ENCODE results near the gene TARBP1.

TARBP1 gene

DNA sequence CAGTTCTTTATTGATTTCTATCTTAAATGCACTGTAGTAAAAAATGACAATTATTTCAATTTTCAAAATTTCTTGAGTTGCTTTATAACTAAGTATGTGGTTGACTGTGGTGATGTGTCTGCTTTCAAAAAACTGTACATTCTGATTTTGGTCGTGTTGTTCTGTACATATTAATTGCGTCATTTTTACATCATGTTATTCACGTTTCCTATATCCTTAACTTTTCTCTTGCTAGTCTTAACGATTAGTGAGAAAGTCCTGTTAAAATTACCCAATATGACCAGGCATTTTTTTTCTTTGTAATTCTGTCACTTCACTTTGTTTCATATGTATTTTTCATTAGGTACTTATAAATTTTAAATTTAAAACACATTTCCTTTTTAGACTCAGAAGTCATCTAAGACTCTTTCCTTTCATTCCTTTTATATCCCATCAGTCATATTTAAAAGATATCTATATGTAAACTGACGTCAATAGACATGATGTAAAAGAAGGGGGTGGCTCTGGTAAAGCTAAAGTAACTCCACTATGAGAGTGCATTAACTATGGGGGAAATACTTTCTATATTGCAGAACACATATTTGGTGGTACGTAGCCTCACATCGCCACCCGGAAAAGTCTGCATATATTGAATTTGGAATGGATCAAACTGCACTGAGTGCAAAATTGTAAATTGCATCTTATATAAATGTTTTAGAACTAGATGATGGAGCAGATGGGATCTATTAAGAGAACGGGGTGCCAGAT is 106.8 kb downstream of the TARBP1 start:
- Histone ChIP-seq H3K27me3 (ENCODE audit: insufficient read depth, poor library complexity, severe bottlenecking) (no peaks in the 10 kb centered on the region), H3K27ac (replicated peaks) (peak overlapping the region; percentile 98), H3K4me3 (replicated peaks; ENCODE audit: insufficient read depth, low read length) (peak overlapping the region; percentile 66)
- TF ChIP-seq POLR2AphosphoS5 (IDR thresholded peaks at IDR 0.05; ENCODE audit: low read depth): no peak
- TF ChIP-seq, protein P1, sequence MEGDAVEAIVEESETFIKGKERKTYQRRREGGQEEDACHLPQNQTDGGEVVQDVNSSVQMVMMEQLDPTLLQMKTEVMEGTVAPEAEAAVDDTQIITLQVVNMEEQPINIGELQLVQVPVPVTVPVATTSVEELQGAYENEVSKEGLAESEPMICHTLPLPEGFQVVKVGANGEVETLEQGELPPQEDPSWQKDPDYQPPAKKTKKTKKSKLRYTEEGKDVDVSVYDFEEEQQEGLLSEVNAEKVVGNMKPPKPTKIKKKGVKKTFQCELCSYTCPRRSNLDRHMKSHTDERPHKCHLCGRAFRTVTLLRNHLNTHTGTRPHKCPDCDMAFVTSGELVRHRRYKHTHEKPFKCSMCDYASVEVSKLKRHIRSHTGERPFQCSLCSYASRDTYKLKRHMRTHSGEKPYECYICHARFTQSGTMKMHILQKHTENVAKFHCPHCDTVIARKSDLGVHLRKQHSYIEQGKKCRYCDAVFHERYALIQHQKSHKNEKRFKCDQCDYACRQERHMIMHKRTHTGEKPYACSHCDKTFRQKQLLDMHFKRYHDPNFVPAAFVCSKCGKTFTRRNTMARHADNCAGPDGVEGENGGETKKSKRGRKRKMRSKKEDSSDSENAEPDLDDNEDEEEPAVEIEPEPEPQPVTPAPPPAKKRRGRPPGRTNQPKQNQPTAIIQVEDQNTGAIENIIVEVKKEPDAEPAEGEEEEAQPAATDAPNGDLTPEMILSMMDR (IDR thresholded peaks at IDR 0.05; ENCODE audit: insufficient read depth, low read length): no peak
- TF ChIP-seq GABPA (IDR thresholded peaks at IDR 0.05; ENCODE audit: low read depth): no peak
- TF ChIP-seq SPI1 (IDR thresholded peaks at IDR 0.05; ENCODE audit: borderline replicate concordance, low read depth): no peak
- TF ChIP-seq, protein P2, sequence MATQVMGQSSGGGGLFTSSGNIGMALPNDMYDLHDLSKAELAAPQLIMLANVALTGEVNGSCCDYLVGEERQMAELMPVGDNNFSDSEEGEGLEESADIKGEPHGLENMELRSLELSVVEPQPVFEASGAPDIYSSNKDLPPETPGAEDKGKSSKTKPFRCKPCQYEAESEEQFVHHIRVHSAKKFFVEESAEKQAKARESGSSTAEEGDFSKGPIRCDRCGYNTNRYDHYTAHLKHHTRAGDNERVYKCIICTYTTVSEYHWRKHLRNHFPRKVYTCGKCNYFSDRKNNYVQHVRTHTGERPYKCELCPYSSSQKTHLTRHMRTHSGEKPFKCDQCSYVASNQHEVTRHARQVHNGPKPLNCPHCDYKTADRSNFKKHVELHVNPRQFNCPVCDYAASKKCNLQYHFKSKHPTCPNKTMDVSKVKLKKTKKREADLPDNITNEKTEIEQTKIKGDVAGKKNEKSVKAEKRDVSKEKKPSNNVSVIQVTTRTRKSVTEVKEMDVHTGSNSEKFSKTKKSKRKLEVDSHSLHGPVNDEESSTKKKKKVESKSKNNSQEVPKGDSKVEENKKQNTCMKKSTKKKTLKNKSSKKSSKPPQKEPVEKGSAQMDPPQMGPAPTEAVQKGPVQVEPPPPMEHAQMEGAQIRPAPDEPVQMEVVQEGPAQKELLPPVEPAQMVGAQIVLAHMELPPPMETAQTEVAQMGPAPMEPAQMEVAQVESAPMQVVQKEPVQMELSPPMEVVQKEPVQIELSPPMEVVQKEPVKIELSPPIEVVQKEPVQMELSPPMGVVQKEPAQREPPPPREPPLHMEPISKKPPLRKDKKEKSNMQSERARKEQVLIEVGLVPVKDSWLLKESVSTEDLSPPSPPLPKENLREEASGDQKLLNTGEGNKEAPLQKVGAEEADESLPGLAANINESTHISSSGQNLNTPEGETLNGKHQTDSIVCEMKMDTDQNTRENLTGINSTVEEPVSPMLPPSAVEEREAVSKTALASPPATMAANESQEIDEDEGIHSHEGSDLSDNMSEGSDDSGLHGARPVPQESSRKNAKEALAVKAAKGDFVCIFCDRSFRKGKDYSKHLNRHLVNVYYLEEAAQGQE (IDR thresholded peaks at IDR 0.05; ENCODE audit: insufficient replicate concordance, low read depth): no peak
- peak in 1 of 2 experiments; percentile 41 for DNase-seq (ENCODE audit: low read depth in 1 of 2, low spot score in 1 of 2)

DNA sequence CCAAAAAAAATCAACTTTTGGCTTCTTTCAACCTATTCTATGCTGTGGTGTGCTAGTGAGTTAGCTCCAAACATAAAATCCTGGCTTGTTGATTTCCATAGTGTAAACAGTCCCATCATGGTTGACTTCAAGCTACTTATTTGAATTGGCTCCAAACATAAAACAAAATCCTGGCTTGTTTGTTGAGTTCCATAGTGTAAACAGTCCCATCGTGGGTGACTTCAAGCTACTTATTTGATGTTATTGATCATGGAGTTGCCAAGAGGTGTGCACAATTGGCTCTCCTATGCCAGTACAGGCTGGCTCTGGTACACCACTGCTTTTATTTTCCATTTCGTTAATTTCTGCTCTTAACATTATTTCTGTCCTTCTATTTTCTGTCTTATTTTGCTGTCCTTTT is 107.6 kb downstream of the TARBP1 start:
- TF ChIP-seq POLR2AphosphoS5 (IDR thresholded peaks at IDR 0.05; ENCODE audit: low read depth): no peak
- no peak for TF ChIP-seq GABPA (IDR thresholded peaks at IDR 0.05; ENCODE audit: low read depth)
- TF ChIP-seq, protein P1 (IDR thresholded peaks at IDR 0.05; ENCODE audit: insufficient read depth, low read length): no peak
- TF ChIP-seq, protein P2 (IDR thresholded peaks at IDR 0.05; ENCODE audit: insufficient replicate concordance, low read depth): no peak
- TF ChIP-seq SPI1 (IDR thresholded peaks at IDR 0.05; ENCODE audit: borderline replicate concordance, low read depth): no peak
- H3K27me3 ChIP-seq (ENCODE audit: insufficient read depth, poor library complexity, severe bottlenecking): no peaks in the 10 kb centered on the region
- no peak overlapping the region for H3K27ac ChIP-seq (replicated peaks)
- H3K4me3 ChIP-seq (replicated peaks; ENCODE audit: insufficient read depth, low read length): no peak overlapping the region
- no peak for DNase-seq (ENCODE audit: low read depth in 1 of 2, low spot score in 1 of 2)

DNA sequence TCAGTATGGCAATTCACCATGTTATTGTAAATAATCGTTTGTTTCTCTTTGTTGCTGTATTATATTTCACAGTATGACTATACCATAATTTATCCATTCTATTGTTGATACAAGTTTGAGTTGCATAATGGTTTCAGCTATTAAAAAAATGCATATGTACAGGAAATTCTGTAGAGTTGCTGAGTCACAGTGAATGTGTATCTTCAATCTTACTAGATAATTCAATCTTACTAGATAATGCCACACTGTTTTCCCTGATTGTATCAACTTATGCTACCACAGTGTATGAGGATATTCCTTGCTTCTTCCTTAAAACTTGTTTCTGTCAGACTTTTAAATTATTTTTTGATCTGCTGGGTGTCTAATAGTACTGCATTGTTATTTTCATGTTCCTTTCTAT is 109.2 kb downstream of the TARBP1 start:
- Histone ChIP-seq H3K27me3 (ENCODE audit: insufficient read depth, poor library complexity, severe bottlenecking) (no peaks in the 10 kb centered on the region), H3K27ac (replicated peaks) (no peak overlapping the region), H3K4me3 (replicated peaks; ENCODE audit: insufficient read depth, low read length) (no peak overlapping the region)
- DNase-seq (ENCODE audit: low read depth in 1 of 2, low spot score in 1 of 2): no peak
- TF ChIP-seq GABPA (IDR thresholded peaks at IDR 0.05; ENCODE audit: low read depth): no peak
- TF ChIP-seq, protein P2 (IDR thresholded peaks at IDR 0.05; ENCODE audit: insufficient replicate concordance, low read depth): no peak
- TF ChIP-seq SPI1 (IDR thresholded peaks at IDR 0.05; ENCODE audit: borderline replicate concordance, low read depth): no peak
- no peak for TF ChIP-seq POLR2AphosphoS5 (IDR thresholded peaks at IDR 0.05; ENCODE audit: low read depth)
- TF ChIP-seq, protein P1 (IDR thresholded peaks at IDR 0.05; ENCODE audit: insufficient read depth, low read length): no peak

All from HL-60 (cell line).